HG03025 (cell line): ENCODE data around the gene ODR4.
"Not testable (repeated sequence)": the region's sequence is repeated elsewhere in the genome, so short reads cannot be mapped to it uniquely, and the experiment has no call there.

ENCODE experiments used
- ATAC-seq: cut with Tn5 transposase; IDR thresholded peaks from one replicate; pipeline ENCODE4 v1.9.1; 2021; ENCODE audit warnings: mild to moderate bottlenecking, moderate library complexity; ENCODE audit not compliant: unreplicated experiment, low FRiP score

Gene ODR4

GRCh38 chr1:186375152-186375928 is at the start of gene ODR4, which contains the start of gene TPR:
ODR4 (plus strand) TSS chr1:186375838; CDS start chr1:186379786, 3,948 bp downstream.
TPR (minus strand) TSS chr1:186375253; CDS start chr1:186375028, 225 bp downstream.
- ATAC-seq: peak; percentile 94

GRCh38 chr1:186326009-186326408 is 49.6 kb upstream of the ODR4 start:
- no peak for ATAC-seq

GRCh38 chr1:186327331-186327730 is 48.3 kb upstream of the ODR4 start:
- ATAC-seq: no peak

DNA sequence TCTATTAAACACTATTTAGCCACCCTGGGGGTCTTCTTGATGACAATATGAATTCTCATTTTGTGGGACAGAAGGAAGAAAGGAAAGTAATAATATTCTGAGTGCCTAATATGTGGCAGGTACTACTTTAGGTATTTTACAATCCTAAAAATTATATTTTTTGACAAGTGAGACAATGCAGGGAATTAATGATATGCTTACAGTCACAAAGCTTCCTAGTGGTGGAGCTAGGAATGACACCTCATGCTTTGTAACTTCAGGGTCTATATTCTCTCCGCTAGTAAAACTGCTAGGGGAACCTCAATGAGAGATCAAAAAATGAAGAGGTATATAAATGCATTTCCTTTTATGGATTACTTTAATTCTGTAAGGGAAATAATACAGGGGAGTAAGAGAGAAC is 44.9 kb upstream of the ODR4 start:
- no peak for ATAC-seq

DNA sequence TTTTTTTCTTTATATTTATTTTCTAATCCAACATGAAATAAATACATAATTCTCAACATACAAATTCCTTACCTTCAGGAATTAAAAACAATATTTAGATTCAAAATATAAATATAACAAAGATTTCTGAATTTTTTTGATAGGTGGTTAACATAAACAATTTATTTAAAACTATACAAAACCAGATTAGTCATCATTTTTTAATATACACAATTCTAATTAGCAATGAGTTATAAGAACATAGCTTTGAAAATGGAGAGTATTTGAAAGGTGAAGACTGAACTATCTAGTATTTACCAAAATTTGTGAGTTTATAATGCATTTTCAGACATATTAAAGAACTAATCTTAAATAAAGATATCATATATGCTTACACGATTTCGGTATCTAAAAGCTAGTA is 38.1 kb upstream of the ODR4 start:
- no peak for ATAC-seq

DNA sequence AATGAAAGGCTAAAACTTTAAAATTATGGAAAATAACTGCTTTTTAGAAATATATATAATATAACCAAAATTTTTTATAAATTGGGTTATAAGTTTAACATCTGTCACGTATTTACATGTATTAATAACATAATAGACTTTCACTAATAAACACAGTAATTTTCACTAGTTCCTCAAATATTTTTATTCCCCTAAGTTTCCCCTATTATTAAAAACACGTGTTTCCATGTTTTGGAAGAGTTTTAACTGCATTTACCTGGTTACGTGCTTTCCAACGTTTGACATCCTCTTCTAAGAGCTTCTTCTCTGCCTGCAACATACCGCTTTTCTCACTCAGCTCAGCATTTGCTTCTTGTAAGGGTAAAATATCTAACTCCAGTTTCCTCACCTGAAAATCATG is 34.9 kb upstream of the ODR4 start:
- no peak for ATAC-seq

DNA sequence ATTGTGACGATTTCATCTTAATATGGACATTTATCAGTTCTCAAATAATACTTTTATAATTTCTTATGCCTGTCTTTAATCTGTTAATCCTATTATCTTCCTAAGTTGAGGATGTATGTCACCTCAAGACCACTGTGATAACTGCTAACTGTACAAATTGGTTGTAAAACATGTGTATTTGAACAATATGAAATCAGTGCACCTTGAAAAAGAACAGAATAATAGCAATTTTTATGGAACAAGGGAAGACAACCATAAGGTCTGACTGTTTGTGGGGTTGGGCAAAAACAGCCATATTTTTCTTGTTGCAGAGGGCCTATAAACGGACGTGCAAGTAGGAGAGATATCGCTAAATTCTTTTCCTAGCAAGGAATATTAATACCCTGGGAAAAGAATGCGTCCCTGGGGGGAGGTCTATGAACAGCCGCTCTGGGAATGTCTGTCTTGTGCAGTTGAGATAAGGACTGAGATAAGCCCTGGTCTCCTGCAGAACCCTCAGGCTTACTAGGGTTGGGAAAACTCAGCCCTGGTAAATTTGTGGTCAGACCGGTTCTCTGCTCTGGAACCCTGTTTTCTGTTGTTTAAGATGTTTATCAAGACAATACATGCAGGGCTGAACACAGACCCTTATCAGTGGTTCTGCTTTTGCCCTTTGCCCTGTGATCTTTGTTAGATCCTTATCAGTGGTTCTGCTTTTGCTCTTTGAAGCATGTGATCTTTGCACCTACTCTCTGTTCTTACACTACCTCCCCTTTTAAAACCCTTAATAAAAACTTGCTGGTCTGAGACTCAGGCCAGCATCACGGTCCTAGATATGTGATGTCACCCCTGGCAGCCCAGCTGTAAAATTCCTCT is 27.6 kb upstream of the ODR4 start:
- ATAC-seq: not testable (repeated sequence)

GRCh38 chr1:186374303-186375151 is 1.1 kb upstream of the ODR4 start:
- ATAC-seq: peak; percentile 9

- ATAC-seq: no peak
Measured at GRCh38 chr1:186375929-186376319, 286 bp downstream of the ODR4 start.

DNA sequence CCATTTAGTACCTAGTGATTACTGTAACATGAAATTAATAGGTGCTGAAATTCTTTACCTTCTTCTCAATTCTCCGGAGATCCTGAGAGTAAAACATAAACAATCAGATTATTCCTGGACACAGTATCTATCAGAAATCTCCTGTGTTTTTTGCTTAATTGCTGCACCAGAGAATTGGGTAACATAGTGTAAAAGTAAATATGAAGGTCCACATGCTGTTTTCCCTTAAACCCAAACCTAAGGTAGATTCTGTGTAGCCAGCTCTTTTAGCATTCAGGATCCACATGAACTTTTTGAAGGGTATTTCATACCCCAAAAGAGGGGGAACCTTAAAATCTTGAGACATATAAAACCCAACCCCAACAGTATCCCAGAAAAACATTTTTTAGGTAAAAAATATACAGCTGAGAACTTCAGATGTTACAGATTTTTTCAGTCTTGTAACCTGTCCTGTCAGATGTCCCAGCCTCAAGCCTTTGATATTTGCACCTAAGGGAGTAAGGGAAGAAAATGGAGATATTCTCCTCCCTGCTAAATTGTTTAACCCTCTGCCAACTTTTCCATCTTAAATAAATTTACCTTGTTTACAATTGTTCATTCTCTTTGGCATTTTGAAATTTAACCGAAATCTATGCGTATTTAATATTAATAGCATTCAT is 11.2 kb downstream of the ODR4 start:
- no peak for ATAC-seq

DNA sequence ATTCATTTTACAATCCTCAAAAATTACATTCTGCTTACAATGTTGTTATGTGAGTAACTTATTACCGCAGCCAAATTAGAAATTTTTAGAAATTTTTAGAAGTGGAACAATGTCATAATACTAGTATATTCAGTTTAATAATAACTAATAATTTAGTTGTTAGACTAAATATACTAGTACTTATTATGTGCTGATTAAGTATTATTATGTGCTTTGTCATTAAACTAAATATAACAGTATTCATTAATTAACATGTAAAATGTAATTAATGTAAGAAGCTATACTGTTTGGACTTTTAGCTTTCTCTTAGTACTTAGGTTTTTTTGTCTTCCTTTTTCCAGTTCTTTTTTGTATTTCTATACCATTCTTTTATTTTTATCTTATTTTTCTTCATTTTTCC is 15.3 kb downstream of the ODR4 start:
- ATAC-seq: no peak

GRCh38 chr1:186391841-186392240 is 16.2 kb downstream of the ODR4 start:
- ATAC-seq: no peak

- ATAC-seq: not testable (repeated sequence)
Measured at GRCh38 chr1:186392711-186393110, 17.1 kb downstream of the ODR4 start.

GRCh38 chr1:186401446-186401845 is 25.8 kb downstream of the ODR4 start:
- not testable (repeated sequence) for ATAC-seq

GRCh38 chr1:186403632-186404031 is 28.0 kb downstream of the ODR4 start:
- ATAC-seq: no peak

GRCh38 chr1:186404454-186405051 is 28.9 kb downstream of the ODR4 start:
- ATAC-seq: no peak

- no peak for ATAC-seq
Measured at GRCh38 chr1:186409091-186409490, 33.5 kb downstream of the ODR4 start.

DNA sequence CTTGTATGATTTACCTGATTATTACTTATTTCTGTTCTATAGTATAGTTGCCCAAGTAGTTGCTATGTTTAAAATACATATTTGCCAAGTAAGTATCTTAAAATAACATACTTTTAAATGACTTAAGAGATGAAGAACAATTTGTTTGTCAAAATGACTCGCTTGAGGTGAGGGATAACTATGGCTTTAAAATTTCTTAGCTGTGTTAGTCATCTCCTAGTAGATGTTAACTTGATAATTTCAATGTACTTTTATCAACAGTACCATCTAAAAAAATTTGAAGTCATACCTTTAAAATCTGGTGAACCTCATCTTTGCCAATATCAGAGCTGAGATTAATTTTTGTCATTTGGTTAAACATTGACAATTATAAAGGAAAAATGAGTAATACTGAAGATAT is 37.7 kb downstream of the ODR4 start:
- ATAC-seq: no peak

GRCh38 chr1:186418503-186418902 is 42.9 kb downstream of the ODR4 start:
- ATAC-seq: no peak

GRCh38 chr1:186420311-186420710 is 44.7 kb downstream of the ODR4 start:
- no peak for ATAC-seq
